IgD-negative memory B cell (primary cell): Measurements from ENCODE around the gene CIPC. TPM values are rescaled to one million over a fixed set of nuclear protein-coding genes. Genes with fewer than 3 reads are reported as not detected.

ENCODE experiments used
- H3K27ac Mint-ChIP-seq, 3 donors: one replicate each; pipeline ENCODE4 v1.8.0; 2020 to 2022; ENCODE audit warnings: mild to moderate bottlenecking in 3 of 3, mixed read lengths in 3 of 3, moderate library complexity in 1 of 3
- H3K27me3 Mint-ChIP-seq: one replicate; pipeline ENCODE4 v1.8.0; 2021; ENCODE audit warnings: mixed read lengths
- H3K36me3 Mint-ChIP-seq: one replicate; pipeline ENCODE4 v1.8.0; 2020; ENCODE audit warnings: mild to moderate bottlenecking, mixed read lengths
- H3K4me1 Mint-ChIP-seq, 3 donors: one replicate each; pipeline ENCODE4 v1.8.0; 2020 to 2022; ENCODE audit warnings: mixed read lengths in 3 of 3, mild to moderate bottlenecking in 1 of 3
- H3K4me3 Mint-ChIP-seq, 4 donors: one replicate each; pipeline ENCODE4 v1.8.0; 2020 to 2022; ENCODE audit warnings: mild to moderate bottlenecking in 4 of 4, mixed read lengths in 4 of 4, moderate library complexity in 3 of 4
- H3K9me3 Mint-ChIP-seq, 3 donors: one replicate each; pipeline ENCODE4 v1.8.0; 2020 to 2021; ENCODE audit warnings: mixed read lengths in 3 of 3, mild to moderate bottlenecking in 1 of 3
- polyA plus RNA-seq: library from polyadenylated mRNA; unstranded; fragments of 300-500 nt; fragmentation: Illumina TruSeq; gene quantifications from one replicate; pipeline ENCODE4 v1.2.3, GENCODE V29; 2021

Gene CIPC
- polyA plus RNA-seq, 1 donor from 2014 or later = 14.7 TPM

DNA sequence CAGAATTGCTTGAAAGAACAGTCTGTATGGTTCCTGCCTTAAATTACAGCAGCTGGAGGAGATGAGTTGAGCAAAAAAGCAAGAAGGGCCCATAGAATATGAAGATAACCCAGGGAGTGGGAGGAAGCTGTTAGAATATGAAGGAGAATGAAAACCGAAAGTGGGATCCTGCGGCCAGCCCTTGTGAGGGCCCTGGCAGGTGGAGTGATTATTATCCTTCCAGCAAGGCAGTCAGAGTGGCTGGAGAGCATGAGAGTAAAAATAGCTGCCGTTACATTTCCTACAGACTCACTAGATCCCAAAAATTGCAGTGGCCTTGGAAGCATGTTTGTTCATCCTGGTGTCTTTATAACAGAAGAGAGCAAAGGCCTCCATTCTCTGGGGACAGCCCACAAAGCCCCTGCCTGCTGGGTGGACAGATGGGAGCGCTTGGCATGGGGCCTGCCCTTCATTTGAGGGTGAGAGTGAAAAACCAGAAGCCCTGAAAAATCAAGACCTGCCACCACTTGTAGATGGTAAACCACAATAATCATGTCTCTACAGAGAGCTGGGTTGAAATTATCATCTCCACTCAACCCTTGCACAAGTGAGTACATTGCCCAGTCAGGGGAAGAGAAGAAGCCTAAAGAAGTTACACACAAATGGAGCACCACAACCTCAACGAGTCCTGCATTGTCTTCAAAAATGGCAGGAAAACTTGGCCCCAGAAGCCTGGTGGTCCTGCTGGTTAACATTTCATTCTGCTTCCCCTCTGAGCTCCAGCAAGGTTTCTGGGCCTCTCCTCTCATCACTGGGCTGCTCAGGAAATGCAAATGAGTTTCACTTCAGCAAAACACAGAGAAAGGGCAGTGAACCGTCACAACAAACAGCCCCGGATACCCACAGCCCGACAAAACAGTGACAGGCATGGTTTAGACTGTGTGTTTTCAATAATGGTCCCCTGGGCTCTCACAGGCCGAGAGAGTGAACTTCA, 23.0 kb downstream of the CIPC start:
- Mint-ChIP-seq H3K4me3 (peak overlapping the region; percentile 57 to 92 (median 85)), H3K27ac (peak overlapping the region; percentile 93 to 98 (median 96)), H3K36me3 (peaks cover 5% of the 10 kb centered on the region), H3K27me3 (peaks cover 9% of the 10 kb centered on the region), H3K4me1 (peaks cover 41 to 63% (median 44%) of the 10 kb centered on the region in 3 donors), H3K9me3 (no peaks in the 10 kb centered on the region)

DNA sequence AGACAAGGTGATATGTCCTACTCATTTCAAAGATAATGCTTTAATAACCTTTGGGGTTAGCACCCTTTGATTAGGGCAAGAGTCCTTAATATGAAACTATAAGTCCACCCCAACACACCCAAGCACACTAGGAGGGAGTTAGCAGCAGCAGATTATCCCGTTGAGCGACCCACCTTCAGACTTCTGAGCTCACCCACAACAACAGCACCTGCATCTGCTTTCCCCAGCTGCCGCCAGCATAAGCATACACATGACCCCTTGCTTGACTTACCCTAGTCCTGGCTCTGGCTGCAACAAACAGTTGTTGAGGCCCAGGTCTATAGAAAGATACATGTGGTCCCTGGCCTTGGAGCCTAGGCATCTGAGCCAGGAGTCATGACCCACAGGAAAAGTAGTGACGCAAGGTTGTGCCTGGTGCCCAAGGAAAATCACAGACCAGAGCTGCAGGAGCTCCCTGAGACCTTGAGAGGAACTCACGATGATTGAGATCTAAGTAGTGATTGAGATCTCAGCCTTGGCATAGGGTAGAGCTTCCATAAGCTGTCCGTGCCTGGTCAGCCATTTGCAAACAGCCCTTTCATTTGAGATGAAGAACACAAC, 24.6 kb downstream of the CIPC start:
- H3K27ac Mint-ChIP-seq = peak overlapping the region; percentile 93 to 98 (median 96)
- H3K27me3 Mint-ChIP-seq = peaks cover 14% of the 10 kb centered on the region
- H3K4me3 Mint-ChIP-seq = peak overlapping the region in 3 of 4 donors; percentile 81 to 92 (median 89)
- peaks cover 5% of the 10 kb centered on the region for H3K36me3 Mint-ChIP-seq
- H3K4me1 Mint-ChIP-seq = peaks cover 41 to 52% (median 44%) of the 10 kb centered on the region in 3 donors
- H3K9me3 Mint-ChIP-seq = no peaks in the 10 kb centered on the region

DNA sequence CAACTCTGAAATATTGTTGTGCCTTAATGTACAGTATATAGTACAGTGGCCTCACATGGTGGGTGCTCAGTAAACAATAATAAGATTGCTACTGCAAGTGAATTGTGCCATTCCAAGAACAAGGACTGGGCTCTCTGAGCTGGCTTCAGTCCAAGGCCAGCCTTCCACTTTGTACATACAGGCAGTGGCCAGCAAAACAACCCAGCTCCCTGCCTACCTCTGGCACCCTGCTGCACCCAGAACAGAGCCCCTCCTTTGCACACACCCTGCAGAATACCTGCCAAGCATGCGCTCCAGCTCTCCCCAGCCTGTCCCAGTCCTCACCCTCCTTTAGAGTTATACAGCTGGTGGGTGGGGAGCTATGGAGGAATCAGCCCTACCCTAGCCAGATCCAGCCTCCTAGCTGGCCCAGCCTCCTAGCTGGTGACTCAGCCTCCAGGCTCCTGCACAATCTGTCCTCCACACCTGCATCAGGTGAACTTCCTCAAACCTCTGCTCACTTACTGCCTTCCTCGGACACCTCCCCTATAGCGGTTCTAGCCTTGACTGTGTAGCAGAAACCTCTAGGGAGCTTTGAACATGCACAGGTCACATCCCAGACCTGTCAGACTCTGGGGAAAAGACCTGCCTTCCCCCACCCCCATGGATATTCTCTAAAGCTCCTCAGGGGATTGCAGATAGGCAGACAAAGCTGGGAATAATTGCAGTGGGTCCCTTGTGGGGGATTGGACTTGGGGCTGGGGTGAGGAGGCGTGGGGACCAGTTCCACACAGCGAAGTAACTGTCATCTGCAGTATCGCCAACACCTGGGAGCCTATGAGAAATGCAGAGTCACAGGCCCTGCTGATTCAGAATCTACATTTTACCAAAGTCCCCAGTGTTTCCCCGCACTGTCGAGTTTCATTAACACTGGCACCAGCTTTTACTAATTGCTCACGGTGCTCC, 25.6 kb downstream of the CIPC start:
- peaks cover 18% of the 10 kb centered on the region for H3K27me3 Mint-ChIP-seq
- H3K36me3 Mint-ChIP-seq = peaks cover 5% of the 10 kb centered on the region
- H3K9me3 Mint-ChIP-seq = no peaks in the 10 kb centered on the region
- H3K4me3 Mint-ChIP-seq = peak overlapping the region; percentile 81 to 92 (median 86)
- peak overlapping the region; percentile 93 to 98 (median 96) for H3K27ac Mint-ChIP-seq
- H3K4me1 Mint-ChIP-seq = peaks cover 41 to 52% (median 43%) of the 10 kb centered on the region in 3 donors

DNA sequence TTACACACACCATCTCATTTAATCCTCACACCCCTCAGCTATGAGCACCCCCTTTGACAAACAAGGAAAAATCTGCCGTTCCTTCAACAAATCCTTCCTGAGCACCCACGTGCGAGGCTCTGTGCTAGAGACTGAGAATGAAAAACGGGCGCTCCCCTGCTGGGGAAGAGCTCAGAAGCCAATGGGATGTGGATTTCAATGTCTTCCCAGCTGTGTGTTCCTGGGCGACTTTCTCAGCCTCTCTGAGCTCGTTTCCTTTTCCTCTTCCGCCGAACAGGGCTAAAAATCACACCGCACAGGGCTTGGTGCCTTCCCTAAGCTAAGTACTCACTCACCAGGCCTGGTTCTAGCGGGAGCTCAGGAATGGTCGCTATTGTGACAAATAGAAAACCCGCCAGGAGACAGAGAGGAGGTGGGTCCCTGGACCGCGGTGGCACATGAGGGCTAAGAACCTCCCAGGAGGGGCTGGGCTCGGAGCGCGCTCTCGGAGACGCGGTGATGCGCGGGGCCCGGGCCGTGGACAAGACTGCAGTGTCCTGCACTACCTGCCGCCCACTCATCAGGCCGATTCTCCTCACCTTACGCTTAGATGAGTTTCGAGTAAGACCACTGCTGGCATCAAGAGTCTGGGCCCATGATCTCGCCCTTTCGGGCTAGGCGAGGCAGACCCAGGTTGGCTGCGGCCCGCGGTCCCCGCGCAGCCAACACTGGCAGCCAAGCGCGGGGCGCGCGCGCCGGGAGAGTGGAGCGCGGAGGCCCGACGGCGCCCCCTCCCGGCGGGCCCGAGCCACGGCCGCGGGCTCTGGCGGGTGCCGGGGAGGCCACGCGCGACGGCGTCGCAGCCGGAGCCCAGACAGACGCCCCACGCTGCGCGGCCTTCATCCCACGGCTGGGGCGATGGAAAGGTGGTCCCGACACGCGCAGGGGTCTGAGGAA, 26.6 kb downstream of the CIPC start:
- Mint-ChIP-seq H3K36me3 (peaks cover 5% of the 10 kb centered on the region), H3K4me1 (peaks cover 40 to 47% (median 43%) of the 10 kb centered on the region in 3 donors), H3K27ac (peak overlapping the region; percentile 93 to 98 (median 96))

DNA sequence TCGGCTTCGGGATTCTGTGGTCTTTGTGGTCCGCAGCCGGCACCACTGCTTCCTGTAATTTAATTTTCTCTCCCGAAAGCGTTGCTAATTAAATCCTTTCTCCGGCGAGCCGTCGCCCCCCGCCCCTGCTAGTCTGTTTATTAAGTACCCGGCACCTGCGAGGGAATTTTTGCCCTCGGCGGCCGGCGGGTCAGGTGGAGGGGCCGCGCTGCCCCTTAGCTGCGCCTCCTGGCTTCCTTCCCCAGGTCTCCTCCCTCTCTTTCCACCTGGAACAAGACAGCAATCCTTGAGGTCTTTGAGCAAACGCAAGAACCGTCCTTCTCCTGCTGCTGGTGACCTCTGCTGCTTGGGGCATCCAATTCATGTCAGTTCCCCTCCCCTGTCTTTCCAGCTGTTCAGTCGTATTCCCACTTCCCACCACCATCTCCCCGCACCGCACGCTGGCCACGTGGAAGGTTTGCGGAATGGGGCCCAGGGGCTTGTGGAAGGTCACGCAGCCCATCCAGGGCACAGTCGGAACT, 27.3 kb downstream of the CIPC start:
- Mint-ChIP-seq H3K36me3 (peaks cover 2% of the 10 kb centered on the region), H3K4me1 (peaks cover 36 to 42% (median 38%) of the 10 kb centered on the region in 3 donors), H3K9me3 (no peaks in the 10 kb centered on the region), H3K27ac (peak overlapping the region in 2 of 3 donors; percentile 72 to 98), H3K4me3 (peak overlapping the region; percentile 67 to 84 (median 72)), H3K27me3 (peaks cover 18% of the 10 kb centered on the region)

More for the DNA sequence above, 26.6 kb downstream of the CIPC start:
- Mint-ChIP-seq H3K27me3 (peaks cover 18% of the 10 kb centered on the region), H3K9me3 (no peaks in the 10 kb centered on the region), H3K4me3 (peak overlapping the region; percentile 81 to 92 (median 86))

DNA sequence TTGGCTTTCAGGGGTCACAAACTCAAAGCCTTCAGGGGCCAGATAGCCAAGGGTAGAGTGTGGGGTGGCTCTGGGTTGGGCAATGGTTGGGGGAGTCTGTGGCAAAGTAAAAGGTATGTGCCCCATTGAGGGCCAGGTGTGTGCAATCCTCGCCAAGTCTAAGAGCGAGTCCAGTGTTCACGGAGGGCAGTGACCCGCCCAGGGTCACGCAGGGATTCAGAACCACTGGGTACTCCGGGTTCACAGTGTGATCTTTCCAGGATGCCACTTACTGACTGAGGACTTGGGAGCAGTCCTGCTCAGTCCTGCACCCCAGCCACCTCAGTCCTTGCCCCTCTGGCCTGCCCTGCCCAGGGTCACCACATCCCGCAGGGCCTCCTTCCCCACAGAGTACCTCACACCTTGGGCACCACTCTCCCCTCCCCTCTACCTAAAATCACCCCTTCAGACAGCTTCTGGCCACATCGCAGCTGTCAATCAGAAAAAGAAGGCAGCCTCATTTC, 27.8 kb downstream of the CIPC start:
- H3K36me3 Mint-ChIP-seq = peaks cover 2% of the 10 kb centered on the region
- peak overlapping the region; percentile 67 to 84 (median 72) for H3K4me3 Mint-ChIP-seq
- no peaks in the 10 kb centered on the region for H3K9me3 Mint-ChIP-seq
- peak overlapping the region in 1 of 3 donors; percentile 72 for H3K27ac Mint-ChIP-seq
- H3K4me1 Mint-ChIP-seq = peaks cover 31 to 38% (median 34%) of the 10 kb centered on the region in 3 donors
- peaks cover 16% of the 10 kb centered on the region for H3K27me3 Mint-ChIP-seq

DNA sequence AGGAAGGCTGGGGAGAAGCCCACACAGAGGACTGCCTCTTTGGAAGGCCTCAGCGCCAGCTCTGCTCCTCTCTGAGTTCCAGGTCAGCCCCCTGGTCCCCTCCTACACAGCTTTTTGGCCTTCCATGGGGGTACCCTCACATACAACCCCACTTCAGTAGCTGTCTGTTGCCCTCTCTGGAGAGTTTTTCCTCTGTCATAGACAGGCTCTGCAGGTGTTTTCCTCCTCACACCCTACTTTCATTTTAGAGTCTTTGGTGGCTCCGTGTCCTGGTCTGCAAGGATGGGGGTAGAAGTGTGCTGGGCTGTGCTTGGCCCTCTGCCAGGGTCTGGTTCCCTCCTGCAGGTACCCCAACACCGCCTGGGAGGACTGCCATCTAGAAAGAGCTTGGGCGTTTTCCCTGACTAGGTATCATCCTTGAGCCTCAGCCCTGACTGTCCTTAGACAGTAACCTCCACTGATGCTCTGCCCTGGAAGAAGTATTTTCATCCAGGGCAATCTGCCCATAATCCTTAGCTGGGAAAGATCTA, 28.5 kb downstream of the CIPC start:
- Mint-ChIP-seq H3K36me3 (peaks cover 2% of the 10 kb centered on the region), H3K9me3 (no peaks in the 10 kb centered on the region), H3K4me1 (peaks cover 25 to 31% (median 29%) of the 10 kb centered on the region in 3 donors), H3K27ac (peak overlapping the region in 1 of 3 donors; percentile 23), H3K4me3 (peak overlapping the region in 2 of 4 donors; percentile 25 to 67), H3K27me3 (peaks cover 16% of the 10 kb centered on the region)

DNA sequence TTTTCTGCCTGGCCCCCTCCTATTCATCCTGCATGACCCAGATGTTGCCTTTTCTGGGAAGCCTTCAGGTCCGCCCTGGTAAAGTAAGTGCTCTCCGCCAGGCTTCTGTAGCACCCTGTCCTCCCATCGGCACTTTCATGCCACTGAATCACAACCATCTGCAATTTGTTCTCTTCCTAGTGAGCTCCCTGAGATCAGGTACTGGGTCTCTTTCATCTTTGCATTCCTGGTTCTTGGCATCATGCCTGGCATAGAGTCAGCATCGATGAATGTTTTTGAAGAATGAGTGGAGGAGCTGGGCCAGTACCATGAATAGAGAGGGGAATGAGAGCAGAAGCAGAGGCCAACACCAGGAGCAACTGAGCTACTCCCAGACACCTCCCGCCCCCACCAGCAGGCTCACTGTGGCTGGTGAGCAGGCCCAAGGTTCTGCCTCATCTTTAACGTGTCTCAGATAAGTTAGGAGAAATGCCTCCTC, 30.4 kb downstream of the CIPC start:
- Mint-ChIP-seq H3K27me3 (peaks cover 22% of the 10 kb centered on the region), H3K27ac (no peak overlapping the region), H3K4me1 (peaks cover 6 to 14% (median 10%) of the 10 kb centered on the region in 3 donors), H3K36me3 (peaks cover 2% of the 10 kb centered on the region), H3K9me3 (no peaks in the 10 kb centered on the region), H3K4me3 (peak overlapping the region in 1 of 4 donors; percentile 20)

DNA sequence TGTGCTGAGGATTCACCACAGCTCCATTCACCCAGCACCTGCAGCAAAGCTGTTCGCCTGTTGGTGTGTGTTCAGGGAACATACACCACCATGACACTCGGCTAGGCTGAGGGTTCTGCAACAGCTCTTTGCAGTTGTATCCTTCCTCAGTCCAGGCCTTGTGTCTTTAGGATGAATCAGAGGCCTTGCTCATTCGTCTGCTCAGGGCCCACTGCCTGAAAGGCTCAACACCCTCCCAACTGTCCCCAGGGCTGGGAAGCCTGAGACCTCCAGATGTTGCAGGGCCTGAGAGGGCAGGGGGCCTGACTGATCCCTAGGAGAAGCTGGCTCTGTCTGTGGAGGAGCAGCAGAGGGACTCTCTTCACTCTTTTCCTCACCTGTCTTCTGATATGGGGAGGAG, 32.3 kb downstream of the CIPC start:
- H3K27ac Mint-ChIP-seq = no peak overlapping the region
- H3K36me3 Mint-ChIP-seq = peaks cover 2% of the 10 kb centered on the region
- H3K4me1 Mint-ChIP-seq = peaks cover 0 to 5% (median 2%) of the 10 kb centered on the region in 3 donors
- no peaks in the 10 kb centered on the region for H3K9me3 Mint-ChIP-seq
- peaks cover 33% of the 10 kb centered on the region for H3K27me3 Mint-ChIP-seq
- H3K4me3 Mint-ChIP-seq = no peak overlapping the region

DNA sequence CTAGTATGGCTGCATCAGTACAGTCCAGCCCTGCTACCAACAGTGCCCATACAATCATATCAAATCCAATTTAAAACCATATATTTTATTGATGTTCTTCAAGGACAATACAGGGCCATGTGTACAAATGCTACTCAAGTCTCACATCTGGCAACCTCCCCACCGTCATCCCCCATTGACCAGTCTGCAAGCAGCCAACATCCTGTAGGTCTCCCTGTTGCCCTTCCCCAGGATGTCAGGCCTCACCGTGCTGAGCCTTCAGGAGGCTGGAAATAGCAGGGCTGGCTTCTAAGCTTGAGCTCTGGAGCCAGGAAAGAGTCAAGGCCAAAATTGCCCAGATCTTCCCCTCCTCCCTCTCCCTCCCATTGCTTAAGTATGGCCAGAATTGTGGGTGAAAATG, 33.1 kb downstream of the CIPC start:
- Mint-ChIP-seq H3K27ac (no peak overlapping the region), H3K9me3 (no peaks in the 10 kb centered on the region), H3K4me3 (no peak overlapping the region), H3K27me3 (peaks cover 30% of the 10 kb centered on the region), H3K36me3 (peaks cover 2% of the 10 kb centered on the region), H3K4me1 (peaks cover 0 to 5% (median 2%) of the 10 kb centered on the region in 3 donors)

DNA sequence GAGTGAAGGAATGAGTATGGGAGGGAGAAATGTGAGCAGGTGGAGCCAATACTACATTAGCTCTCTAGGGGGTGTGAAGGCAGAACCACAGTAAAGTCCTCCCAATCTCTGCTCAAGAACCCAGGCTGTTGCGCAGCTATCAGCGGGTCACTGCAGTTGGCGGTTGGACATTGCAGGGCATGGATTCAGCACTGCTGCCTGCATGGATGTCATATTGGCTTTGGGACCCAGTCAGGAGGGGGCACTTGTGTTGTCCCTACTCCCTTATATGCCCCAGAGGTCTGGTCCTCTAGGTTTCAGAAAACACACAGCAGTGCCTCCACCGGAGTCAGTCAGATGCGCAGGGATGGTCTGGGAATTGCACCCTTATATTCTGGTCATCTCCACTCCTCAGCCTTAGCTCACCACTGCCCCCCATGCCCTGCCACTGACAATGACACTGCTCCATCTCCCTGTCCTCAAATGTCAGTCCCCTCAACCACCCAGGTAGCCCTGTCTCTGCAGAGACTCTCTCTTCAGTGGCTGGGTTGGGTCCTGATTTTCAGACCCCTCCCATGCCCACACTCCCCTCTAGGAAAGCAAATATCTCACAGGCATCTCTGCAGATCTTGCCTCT, 33.9 kb downstream of the CIPC start:
- Mint-ChIP-seq H3K4me3 (peak overlapping the region in 1 of 4 donors; percentile 25), H3K27ac (no peak overlapping the region)

DNA sequence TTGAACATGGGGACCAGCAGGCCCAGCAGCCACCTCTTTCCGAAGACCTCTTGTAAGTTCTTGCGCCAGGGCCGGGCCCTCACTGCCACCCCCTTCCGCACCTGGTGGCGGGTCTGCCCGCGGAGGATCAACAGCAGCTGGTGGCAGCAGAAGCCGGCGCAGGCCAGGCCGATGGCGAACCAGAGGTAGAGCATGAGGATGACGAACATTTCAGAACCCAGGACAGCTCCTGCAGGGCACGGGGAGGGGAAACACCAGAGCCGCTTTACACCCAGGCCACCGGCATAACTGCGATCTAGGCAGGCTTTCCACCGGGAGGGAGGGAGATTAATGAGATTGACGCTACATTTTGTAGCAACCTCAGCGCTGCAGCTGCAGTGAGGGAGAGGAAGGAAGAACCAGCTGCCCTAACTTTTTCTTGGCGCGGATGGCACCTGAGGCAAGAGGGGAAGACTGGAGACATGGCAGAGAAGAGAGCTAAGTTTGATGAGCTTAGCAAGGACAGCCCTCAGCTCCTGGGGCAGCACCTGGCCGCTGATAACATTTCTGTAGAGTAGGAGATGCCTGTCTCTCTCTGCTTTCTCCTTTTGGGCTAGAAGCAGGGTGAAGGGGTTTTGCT, 35.8 kb downstream of the CIPC start:
- Mint-ChIP-seq H3K4me3 (peak overlapping the region in 3 of 4 donors; percentile 11 to 63 (median 44)), H3K27ac (peak overlapping the region in 1 of 3 donors; percentile 50), H3K9me3 (peaks cover 0 to 3% (median 0%) of the 10 kb centered on the region in 3 donors), H3K36me3 (no peaks in the 10 kb centered on the region), H3K27me3 (peaks cover 33% of the 10 kb centered on the region), H3K4me1 (peaks cover 2 to 5% (median 2%) of the 10 kb centered on the region in 3 donors)

More for the DNA sequence above, 33.9 kb downstream of the CIPC start:
- H3K36me3 Mint-ChIP-seq = peaks cover 2% of the 10 kb centered on the region
- H3K4me1 Mint-ChIP-seq = peaks cover 0 to 5% (median 2%) of the 10 kb centered on the region in 3 donors
- H3K27me3 Mint-ChIP-seq = peaks cover 31% of the 10 kb centered on the region
- peaks cover 0 to 1% (median 0%) of the 10 kb centered on the region in 3 donors for H3K9me3 Mint-ChIP-seq
